Memory B cell (primary cell): ENCODE measurements around the gene TFE3.

Experiments
- ATAC-seq: fragments of 150-1000 bp; cut with Tn5 transposase; 2 replicates; pipeline ENCODE4 v1.10.0; 2021; ENCODE audit warnings: low read depth, mild to moderate bottlenecking, moderate library complexity
- DNase-seq, 2 donors: peaks; one replicate each; pipeline ENCODE4 v3.0.0; 2022; ENCODE audit warnings: low spot score in 2 of 2
- H3K27ac Mint-ChIP-seq: one replicate; pipeline ENCODE4 v1.8.0; 2022; ENCODE audit warnings: mild to moderate bottlenecking, moderate library complexity, mixed read lengths
- H3K27me3 Mint-ChIP-seq: one replicate; pipeline ENCODE4 v1.8.0; 2022; ENCODE audit warnings: mixed read lengths
- H3K36me3 Mint-ChIP-seq: one replicate; pipeline ENCODE4 v1.8.0; 2022; ENCODE audit warnings: mild to moderate bottlenecking, mixed read lengths
- H3K4me1 Mint-ChIP-seq: one replicate; pipeline ENCODE4 v1.8.0; 2022; ENCODE audit warnings: mixed read lengths
- H3K4me3 Mint-ChIP-seq: one replicate; pipeline ENCODE4 v1.8.0; 2022; ENCODE audit warnings: mild to moderate bottlenecking, moderate library complexity, mixed read lengths
- H3K9me3 Mint-ChIP-seq: one replicate; pipeline ENCODE4 v1.8.0; 2022; ENCODE audit warnings: mixed read lengths

The TFE3 gene

DNA sequence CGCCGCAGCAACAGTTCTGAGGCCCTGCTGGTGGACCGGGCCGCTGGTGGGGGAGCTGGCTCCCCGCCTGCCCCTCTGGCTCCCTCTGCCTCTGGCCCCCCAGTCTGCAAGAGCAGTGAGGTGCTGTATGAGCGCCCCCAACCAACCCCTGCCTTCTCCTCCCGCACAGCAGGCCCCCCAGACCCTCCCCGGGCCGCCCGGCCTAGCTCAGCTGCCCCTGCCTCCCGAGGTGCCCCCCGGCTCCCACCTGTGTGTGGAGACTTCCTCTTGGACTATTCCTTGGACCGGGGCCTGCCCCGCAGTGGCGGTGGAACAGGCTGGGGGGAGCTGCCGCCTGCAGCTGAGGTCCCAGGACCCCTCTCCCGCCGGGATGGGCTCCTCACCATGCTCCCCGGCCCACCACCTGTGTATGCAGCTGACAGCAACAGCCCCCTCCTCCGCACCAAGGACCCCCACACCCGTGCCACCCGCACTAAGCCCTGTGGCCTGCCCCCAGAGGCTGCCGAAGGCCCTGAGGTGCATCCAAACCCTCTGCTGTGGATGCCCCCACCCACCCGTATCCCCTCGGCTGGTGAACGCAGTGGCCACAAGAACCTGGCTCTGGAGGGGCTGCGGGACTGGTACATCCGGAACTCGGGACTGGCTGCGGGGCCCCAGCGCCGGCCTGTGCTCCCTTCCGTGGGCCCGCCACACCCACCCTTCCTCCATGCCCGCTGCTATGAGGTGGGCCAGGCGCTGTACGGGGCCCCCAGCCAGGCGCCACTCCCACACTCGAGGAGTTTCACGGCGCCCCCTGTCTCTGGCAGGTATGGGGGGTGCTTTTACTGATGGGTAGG, 24.3 kb upstream of the TFE3 start:
- Mint-ChIP-seq H3K27ac (no peak overlapping the region), H3K4me3 (no peak overlapping the region), H3K9me3 (no peaks in the 10 kb centered on the region), H3K27me3 (no peaks in the 10 kb centered on the region), H3K36me3 (peaks cover 7% of the 10 kb centered on the region), H3K4me1 (no peaks in the 10 kb centered on the region)
- ATAC-seq (no peak), DNase-seq (no peak)

DNA sequence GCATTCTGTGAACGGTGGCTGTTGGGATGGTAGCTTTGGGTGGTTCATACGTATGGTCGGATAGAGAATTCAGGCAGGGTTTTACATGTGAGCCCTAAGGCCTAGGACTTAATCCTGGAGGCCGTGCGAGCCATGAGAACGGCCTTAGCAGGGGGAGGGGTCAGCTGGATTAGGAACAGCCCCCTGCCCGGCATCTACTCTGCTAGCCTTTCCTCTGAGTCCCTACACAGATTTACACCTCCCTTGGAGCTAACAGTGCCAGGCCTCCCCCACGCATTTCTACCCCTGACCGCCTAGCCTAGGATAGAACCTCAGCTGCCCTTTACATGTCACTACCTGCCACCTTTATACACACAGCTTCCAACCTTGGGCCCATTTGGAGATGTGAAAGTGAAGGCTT, 23.5 kb upstream of the TFE3 start:
- ATAC-seq (no peak), DNase-seq (no peak)
- no peaks in the 10 kb centered on the region for H3K4me1 Mint-ChIP-seq
- H3K27ac Mint-ChIP-seq, result no peak overlapping the region
- no peaks in the 10 kb centered on the region for H3K27me3 Mint-ChIP-seq
- no peaks in the 10 kb centered on the region for H3K9me3 Mint-ChIP-seq
- H3K36me3 Mint-ChIP-seq, result peaks cover 7% of the 10 kb centered on the region
- no peak overlapping the region for H3K4me3 Mint-ChIP-seq

GRCh38 chrX:49066278-49066677, 23.1 kb upstream of the TFE3 start:
- Mint-ChIP-seq H3K27me3 (no peaks in the 10 kb centered on the region), H3K27ac (no peak overlapping the region), H3K4me1 (no peaks in the 10 kb centered on the region), H3K36me3 (peaks cover 7% of the 10 kb centered on the region), H3K4me3 (no peak overlapping the region), H3K9me3 (no peaks in the 10 kb centered on the region)
- no peak for DNase-seq
- no peak for ATAC-seq

DNA sequence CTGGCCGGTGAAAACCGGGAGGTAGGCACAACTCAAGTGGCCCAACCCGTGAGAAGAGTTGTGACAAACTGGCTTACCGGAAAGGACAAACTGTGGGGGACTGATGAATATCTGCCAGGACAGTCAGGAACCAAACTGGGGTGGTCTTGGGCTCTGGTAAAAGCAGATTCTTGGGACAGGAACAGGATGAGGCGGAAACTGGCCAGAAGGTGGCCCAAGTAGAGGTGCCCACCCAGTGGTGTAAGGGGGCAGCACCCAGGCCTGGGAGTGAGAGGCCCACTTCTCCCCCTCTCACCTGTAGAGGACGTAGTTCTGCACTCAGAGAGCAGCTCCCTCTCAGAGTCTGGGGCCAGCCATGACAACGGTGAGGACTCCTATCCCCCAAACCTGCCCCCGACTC, 21.6 kb upstream of the TFE3 start:
- Mint-ChIP-seq H3K27ac (no peak overlapping the region), H3K27me3 (no peaks in the 10 kb centered on the region), H3K36me3 (peaks cover 4% of the 10 kb centered on the region), H3K4me3 (no peak overlapping the region), H3K4me1 (no peaks in the 10 kb centered on the region), H3K9me3 (no peaks in the 10 kb centered on the region)
- ATAC-seq, result no peak
- DNase-seq, result no peak

GRCh38 chrX:49064303-49064702, 21.1 kb upstream of the TFE3 start:
- no peak overlapping the region for H3K4me3 Mint-ChIP-seq
- no peaks in the 10 kb centered on the region for H3K4me1 Mint-ChIP-seq
- peaks cover 4% of the 10 kb centered on the region for H3K36me3 Mint-ChIP-seq
- no peak overlapping the region for H3K27ac Mint-ChIP-seq
- H3K9me3 Mint-ChIP-seq, result no peaks in the 10 kb centered on the region
- ATAC-seq (no peak), DNase-seq (no peak)
- H3K27me3 Mint-ChIP-seq, result no peaks in the 10 kb centered on the region

- no peaks in the 10 kb centered on the region for H3K4me1 Mint-ChIP-seq
- no peak overlapping the region for H3K4me3 Mint-ChIP-seq
- no peak for DNase-seq
- no peaks in the 10 kb centered on the region for H3K9me3 Mint-ChIP-seq
- no peak overlapping the region for H3K27ac Mint-ChIP-seq
- H3K36me3 Mint-ChIP-seq, result peaks cover 4% of the 10 kb centered on the region
- no peaks in the 10 kb centered on the region for H3K27me3 Mint-ChIP-seq
- ATAC-seq, result no peak
These were observed 20.6 kb upstream of the TFE3 start for GRCh38 chrX:49063715-49064114.

DNA sequence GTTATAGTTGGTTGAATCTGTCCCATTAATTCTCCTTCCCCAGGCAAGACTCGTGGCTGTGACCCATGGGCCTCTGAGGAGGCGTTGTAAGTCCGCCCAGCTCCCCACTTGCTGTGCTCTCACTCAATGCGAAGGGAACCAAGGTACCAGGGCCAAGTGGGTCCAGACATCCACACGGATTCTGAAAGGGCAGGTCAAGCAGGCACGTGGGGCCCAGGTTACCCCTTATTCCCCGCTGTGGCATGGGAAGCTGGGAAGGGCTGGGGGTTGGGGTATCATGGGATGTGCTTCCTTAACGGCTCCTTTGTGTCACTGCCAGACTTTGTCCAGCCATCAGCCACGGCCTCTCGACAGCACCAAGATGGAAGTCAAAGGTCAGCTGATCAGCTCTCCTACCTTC, 18.8 kb upstream of the TFE3 start:
- ATAC-seq (no peak), DNase-seq (no peak)
- Mint-ChIP-seq H3K4me3 (no peak overlapping the region), H3K36me3 (no peaks in the 10 kb centered on the region), H3K27me3 (no peaks in the 10 kb centered on the region), H3K27ac (no peak overlapping the region), H3K4me1 (no peaks in the 10 kb centered on the region), H3K9me3 (no peaks in the 10 kb centered on the region)

- Mint-ChIP-seq H3K27ac (no peak overlapping the region), H3K4me3 (no peak overlapping the region), H3K27me3 (no peaks in the 10 kb centered on the region), H3K36me3 (no peaks in the 10 kb centered on the region), H3K9me3 (no peaks in the 10 kb centered on the region), H3K4me1 (no peaks in the 10 kb centered on the region)
- no peak for ATAC-seq
- DNase-seq, result no peak
These were observed 18.3 kb upstream of the TFE3 start for GRCh38 chrX:49061490-49061889.

DNA sequence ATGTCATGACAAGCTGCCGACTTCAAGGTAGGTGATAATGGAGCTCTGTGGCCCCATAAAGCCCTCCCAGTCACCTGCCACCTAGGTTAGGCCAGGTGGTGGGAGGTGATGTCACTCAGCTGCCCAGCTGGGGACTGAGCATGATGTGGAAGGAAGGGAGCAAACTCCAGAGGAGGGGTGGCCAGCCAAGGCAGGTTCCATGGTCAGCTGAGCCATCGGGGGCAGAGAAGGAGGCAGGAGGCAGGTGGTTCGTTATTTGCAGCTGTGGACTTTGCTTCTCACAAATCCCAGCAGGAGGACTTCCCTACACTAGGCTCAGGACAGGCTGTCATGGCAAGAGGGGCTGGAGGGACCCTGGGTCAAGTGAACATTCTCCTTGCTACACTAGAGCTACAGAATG, 17.8 kb upstream of the TFE3 start:
- Mint-ChIP-seq H3K4me1 (no peaks in the 10 kb centered on the region), H3K9me3 (no peaks in the 10 kb centered on the region), H3K4me3 (no peak overlapping the region), H3K36me3 (no peaks in the 10 kb centered on the region), H3K27me3 (no peaks in the 10 kb centered on the region), H3K27ac (no peak overlapping the region)
- ATAC-seq (no peak), DNase-seq (no peak)

- no peaks in the 10 kb centered on the region for H3K27me3 Mint-ChIP-seq
- no peaks in the 10 kb centered on the region for H3K36me3 Mint-ChIP-seq
- no peak overlapping the region for H3K4me3 Mint-ChIP-seq
- H3K9me3 Mint-ChIP-seq, result no peaks in the 10 kb centered on the region
- peak overlapping the region; percentile 38 for H3K27ac Mint-ChIP-seq
- ATAC-seq, result no peak
- no peak for DNase-seq
- peaks cover 6% of the 10 kb centered on the region for H3K4me1 Mint-ChIP-seq
These were observed 16.5 kb upstream of the TFE3 start for GRCh38 chrX:49059681-49060085.

DNA sequence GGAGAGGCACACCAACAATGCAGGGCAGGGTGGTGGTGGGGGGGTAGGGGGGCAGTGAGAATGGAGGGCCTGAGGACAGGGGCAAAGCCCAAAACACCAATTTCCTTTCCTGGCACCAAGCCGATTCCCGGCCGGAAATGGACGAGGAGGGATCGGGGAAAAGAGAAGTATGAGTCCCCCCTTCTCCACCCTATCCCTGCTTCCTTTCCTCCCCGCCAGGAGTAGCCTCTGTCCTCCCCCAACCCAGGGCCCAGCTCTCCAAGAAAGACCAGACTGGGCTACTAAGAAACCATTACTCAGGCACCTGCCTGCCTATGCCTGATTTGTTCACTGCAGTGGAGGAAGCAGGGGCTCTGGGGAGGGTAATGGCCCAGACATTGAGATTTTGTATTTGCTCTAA, 16.0 kb upstream of the TFE3 start:
- DNase-seq (no peak), ATAC-seq (no peak)
- H3K27ac Mint-ChIP-seq, result peak overlapping the region; percentile 38
- no peaks in the 10 kb centered on the region for H3K9me3 Mint-ChIP-seq
- no peak overlapping the region for H3K4me3 Mint-ChIP-seq
- H3K36me3 Mint-ChIP-seq, result no peaks in the 10 kb centered on the region
- H3K4me1 Mint-ChIP-seq, result peaks cover 10% of the 10 kb centered on the region
- H3K27me3 Mint-ChIP-seq, result no peaks in the 10 kb centered on the region

DNA sequence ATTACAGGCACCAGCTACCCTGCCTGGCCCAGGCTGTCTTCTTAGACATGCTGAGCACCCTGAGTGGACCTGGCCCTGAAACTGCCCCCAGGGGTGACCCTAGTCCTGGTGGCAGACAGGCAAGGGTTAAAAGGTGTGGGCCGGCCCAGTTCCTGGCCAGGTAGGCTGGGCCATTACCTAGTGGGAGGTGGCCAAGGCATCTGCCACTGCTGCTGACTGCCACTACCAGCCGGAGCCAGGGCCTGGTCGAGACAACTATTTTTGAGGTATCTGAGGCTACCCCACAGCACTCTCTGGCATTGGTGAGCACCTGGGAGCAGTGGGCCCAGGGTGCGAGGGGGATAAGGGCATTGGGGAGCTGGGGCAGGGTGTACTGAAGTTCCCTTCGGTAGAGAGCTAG, 15.6 kb upstream of the TFE3 start, which contains the start of gene CCDC120:
TSS of gene CCDC120 (plus strand) at position 206 of the 400 bp plus-strand sequence. CDS start 3,043 bp downstream, outside the sequence.
- no peaks in the 10 kb centered on the region for H3K36me3 Mint-ChIP-seq
- no peak within 1 kb of the TSS for H3K4me3 Mint-ChIP-seq
- H3K27me3 Mint-ChIP-seq, result no peaks in the 10 kb centered on the region
- peak within 1 kb of the TSS; percentile 38 for H3K27ac Mint-ChIP-seq
- no peak for DNase-seq
- peaks cover 14% of the 10 kb centered on the region for H3K4me1 Mint-ChIP-seq
- no peaks in the 10 kb centered on the region for H3K9me3 Mint-ChIP-seq
- ATAC-seq, result no peak

DNA sequence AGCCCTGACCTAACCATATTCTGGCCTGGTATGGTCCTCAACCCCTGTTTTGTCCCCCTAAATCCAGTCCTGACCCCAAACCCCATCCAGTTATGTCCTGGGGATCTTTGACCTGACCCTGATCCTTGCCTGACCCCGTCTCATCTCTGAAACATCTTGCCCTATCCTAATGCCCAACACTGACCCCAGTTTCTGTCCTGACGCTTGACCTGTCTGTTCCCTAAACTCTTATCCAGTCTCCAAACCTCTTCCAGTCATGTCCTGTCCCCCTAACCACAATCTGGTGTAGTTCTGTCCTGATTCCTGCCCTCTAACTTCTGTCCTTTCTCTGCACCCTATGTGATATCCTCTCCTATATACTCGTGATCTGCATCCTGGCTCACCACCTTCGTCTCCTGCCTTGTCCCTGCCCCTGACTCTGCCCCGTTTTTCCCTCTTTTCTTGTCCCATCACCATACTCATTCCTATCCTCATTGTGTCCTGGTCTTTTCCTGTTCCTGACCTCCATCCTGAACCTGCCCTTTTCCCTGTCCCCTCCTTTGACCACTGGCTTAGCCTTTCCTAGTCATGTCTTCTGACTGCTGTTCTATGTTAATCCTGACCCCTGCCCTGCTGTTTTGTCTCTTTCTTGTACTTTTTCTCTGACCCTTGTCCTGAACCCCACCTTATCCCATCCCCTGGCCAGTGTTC, 11.1 kb upstream of the TFE3 start:
- Mint-ChIP-seq H3K36me3 (no peaks in the 10 kb centered on the region), H3K4me3 (peak overlapping the region; percentile 88), H3K4me1 (peaks cover 23% of the 10 kb centered on the region), H3K27me3 (no peaks in the 10 kb centered on the region), H3K27ac (peak overlapping the region; percentile 91), H3K9me3 (no peaks in the 10 kb centered on the region)
- DNase-seq (no peak), ATAC-seq (no peak)

DNA sequence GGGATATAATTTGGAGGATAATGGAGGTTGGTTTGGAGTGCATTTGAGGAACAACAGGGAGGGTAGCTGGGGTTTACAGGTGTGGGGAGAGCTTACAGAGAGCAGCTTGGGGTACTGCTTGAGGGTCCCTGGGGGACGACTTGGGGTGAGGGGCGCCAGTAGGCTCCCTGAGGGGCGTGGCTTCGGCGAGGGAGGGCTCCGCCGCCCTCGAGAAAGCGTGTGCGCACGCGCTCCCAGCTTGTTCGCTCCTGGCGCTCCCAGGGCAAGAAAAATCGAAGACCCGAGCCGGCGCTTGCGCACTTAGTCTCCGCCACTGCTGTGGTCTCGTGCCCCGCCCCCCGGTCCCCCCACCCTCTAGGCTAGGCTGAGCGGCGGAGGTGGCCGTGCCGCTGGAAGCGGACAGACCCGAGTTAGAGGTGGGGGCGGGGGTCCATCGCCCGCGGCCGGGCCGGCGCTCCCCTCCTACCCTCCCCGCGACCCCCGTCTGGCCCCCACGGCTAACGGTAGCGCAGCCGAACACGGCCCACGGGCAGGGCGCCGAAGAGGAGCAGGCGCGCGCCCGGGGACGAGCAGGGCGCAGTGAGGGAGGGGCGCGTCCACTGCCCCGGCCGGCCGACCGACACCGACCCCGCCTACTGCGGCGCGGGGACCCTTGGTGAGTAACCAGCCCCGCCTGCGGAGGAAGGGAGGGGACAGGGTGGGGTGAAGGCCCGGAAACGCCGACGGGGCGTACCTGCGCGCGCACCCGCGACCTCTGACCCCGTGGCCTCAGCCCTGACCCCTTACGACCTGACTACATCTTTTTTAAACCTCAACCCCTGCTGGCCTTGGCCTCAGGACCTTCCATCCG, 10.3 kb upstream of the TFE3 start:
- Mint-ChIP-seq H3K4me3 (peak overlapping the region; percentile 88), H3K9me3 (no peaks in the 10 kb centered on the region), H3K27me3 (no peaks in the 10 kb centered on the region), H3K27ac (peak overlapping the region; percentile 91), H3K36me3 (no peaks in the 10 kb centered on the region), H3K4me1 (peaks cover 23% of the 10 kb centered on the region)
- ATAC-seq, result peak; percentile 82
- DNase-seq, result no peak
